IPS-18a (cell line): Measurements from ENCODE around the gene TNS2.

Experiments used
- H3K27ac ChIP-seq: one replicate; pipeline ENCODE4 v1.5.1; 2013; ENCODE audit warnings: low read length
- H3K27me3 ChIP-seq: one replicate; pipeline ENCODE4 v1.6.1; 2013; ENCODE audit warnings: mild to moderate bottlenecking, low read length; ENCODE audit not compliant: control insufficient read depth, insufficient read depth
- H3K36me3 ChIP-seq: one replicate; pipeline ENCODE4 v1.6.1; 2013; ENCODE audit warnings: low read depth, low read length; ENCODE audit not compliant: control insufficient read depth
- H3K4me1 ChIP-seq: one replicate; pipeline ENCODE4 v1.6.1; 2013; ENCODE audit warnings: low read depth, low read length; ENCODE audit not compliant: control insufficient read depth
- H3K4me3 ChIP-seq: one replicate; pipeline ENCODE4 v1.5.1; 2013; ENCODE audit warnings: low read length
- H3K9ac ChIP-seq: one replicate; pipeline ENCODE4 v1.6.1; 2013; ENCODE audit warnings: mild to moderate bottlenecking, low read length, moderate library complexity
- H3K9me3 ChIP-seq: one replicate; pipeline ENCODE4 v1.6.1; 2013; ENCODE audit warnings: low read depth, low read length; ENCODE audit not compliant: control insufficient read depth

Gene TNS2

DNA sequence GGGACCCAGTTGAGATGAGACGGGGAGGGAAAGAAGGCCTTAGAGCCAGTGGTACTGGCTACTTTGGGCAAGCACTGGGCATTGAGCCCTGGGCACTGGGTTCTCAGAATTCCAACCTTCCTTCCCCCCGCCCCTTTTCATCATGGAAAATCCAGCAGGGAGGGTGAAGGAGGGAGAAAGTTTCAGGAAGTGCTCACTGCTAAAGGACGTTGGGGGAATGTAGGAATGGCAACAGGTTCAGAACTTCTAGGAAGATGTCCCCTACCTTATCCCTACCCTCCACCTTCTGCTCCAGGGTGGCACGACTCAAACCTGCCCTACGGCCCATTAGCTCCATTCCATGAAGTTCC lies 4.2 kb upstream of the TNS2 start:
- Histone ChIP-seq H3K4me3 (peak overlapping the region; percentile 82), H3K9me3 (no peaks in the 10 kb centered on the region), H3K36me3 (peaks cover 6% of the 10 kb centered on the region), H3K27me3 (peaks cover 26% of the 10 kb centered on the region), H3K27ac (no peak overlapping the region), H3K9ac (no peak overlapping the region), H3K4me1 (peaks cover 63% of the 10 kb centered on the region)

- peak overlapping the region; percentile 49 for H3K27ac ChIP-seq
- H3K4me1 ChIP-seq: peaks cover 68% of the 10 kb centered on the region
- H3K4me3 ChIP-seq: peak overlapping the region; percentile 82
Measured at GRCh38 chr12:53046655-53047220, 3.1 kb upstream of the TNS2 start.

GRCh38 chr12:53047221-53048032 lies 2.4 kb upstream of the TNS2 start:
- no peak overlapping the region for H3K9ac ChIP-seq
- peaks cover 64% of the 10 kb centered on the region for H3K4me1 ChIP-seq
- H3K4me3 ChIP-seq: peak overlapping the region; percentile 23
- no peaks in the 10 kb centered on the region for H3K9me3 ChIP-seq
- peaks cover 26% of the 10 kb centered on the region for H3K27me3 ChIP-seq
- no peak overlapping the region for H3K27ac ChIP-seq
- no peaks in the 10 kb centered on the region for H3K36me3 ChIP-seq

More at GRCh38 chr12:53046655-53047220, 3.1 kb upstream of the TNS2 start:
- H3K9ac ChIP-seq: peak overlapping the region; percentile 64
- peaks cover 26% of the 10 kb centered on the region for H3K27me3 ChIP-seq
- no peaks in the 10 kb centered on the region for H3K9me3 ChIP-seq
- H3K36me3 ChIP-seq: no peaks in the 10 kb centered on the region

DNA sequence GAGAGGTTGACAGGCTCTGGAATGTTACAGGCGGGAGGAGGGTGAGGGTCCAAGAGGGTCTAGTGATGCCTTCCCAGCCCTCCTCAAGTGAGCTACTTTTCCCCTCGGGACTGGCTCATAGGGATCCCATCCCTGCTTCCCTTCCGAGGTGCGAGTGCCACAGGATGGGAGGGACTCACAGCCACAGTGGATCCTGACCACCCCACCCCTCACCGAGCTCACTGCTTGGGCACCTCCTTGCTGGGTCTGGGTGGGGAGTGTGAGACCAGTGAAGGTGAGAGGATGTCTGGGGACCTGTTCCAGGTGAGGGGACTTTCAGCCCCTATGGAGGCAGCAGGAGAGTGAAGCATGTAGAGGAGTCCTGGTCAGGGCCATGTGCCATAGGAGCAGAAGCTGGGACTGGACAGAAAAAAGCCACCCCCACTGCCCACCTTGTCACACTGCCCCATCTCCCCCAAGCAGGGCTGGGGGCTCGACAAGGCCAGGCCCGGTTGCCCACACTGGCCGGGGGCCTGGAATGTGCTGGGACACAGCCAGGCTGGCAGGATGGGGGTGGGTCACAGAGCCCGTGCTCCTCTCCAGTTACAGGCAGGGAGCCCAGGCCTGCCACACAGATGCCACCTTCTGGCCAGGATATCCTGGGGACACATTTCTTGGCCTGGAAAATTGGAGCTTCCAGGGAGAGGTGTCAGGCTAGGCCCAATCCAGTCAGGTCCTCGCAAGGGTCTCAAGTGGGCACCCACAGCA lies 1.7 kb upstream of the TNS2 start:
- Histone ChIP-seq H3K36me3 (no peaks in the 10 kb centered on the region), H3K9me3 (no peaks in the 10 kb centered on the region), H3K9ac (no peak overlapping the region), H3K27me3 (peaks cover 26% of the 10 kb centered on the region), H3K4me1 (peaks cover 56% of the 10 kb centered on the region), H3K4me3 (peak overlapping the region; percentile 23), H3K27ac (no peak overlapping the region)

GRCh38 chr12:53048780-53049401 lies 974 bp upstream of the TNS2 start:
- Histone ChIP-seq H3K9me3 (no peaks in the 10 kb centered on the region), H3K27me3 (peaks cover 23% of the 10 kb centered on the region), H3K36me3 (no peaks in the 10 kb centered on the region), H3K27ac (no peak overlapping the region), H3K4me1 (peaks cover 58% of the 10 kb centered on the region), H3K9ac (no peak overlapping the region), H3K4me3 (peak overlapping the region; percentile 23)

DNA sequence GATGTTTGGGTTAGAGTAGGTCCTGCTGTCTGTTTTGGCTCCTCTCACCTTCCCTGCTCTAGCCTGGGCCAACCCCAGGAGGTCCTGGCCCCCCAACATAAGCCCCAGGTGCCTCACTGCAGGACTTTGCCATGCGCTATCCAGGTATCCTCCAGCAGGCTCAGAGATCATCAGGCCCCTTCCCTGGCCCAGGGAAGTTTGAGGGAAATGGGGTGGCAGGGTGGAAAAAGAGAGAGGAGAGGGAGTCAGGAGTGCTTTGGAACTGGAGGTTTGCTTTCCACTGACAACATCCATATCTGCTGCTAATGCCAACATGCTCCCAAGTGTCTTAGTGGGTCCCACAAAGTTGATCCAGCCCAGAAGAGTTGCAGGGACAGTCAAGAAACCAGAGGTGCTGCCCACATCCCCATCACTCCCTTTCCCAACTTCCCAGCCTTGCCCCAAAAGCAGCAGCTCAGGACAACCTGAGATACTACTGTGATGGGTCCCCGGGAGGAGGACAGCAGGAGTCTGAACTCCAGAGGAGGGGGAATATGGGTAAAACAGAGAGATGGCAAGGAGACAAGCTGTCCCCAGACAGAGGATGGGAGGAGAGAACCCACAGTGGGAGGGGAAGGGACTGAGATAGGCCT lies 677 bp downstream of the TNS2 start:
- Histone ChIP-seq H3K9ac (no peak overlapping the region), H3K27ac (no peak overlapping the region), H3K27me3 (peaks cover 6% of the 10 kb centered on the region), H3K4me1 (peaks cover 42% of the 10 kb centered on the region), H3K36me3 (no peaks in the 10 kb centered on the region), H3K4me3 (peak overlapping the region; percentile 23), H3K9me3 (no peaks in the 10 kb centered on the region)

GRCh38 chr12:53051058-53051880 lies 1.4 kb downstream of the TNS2 start:
- Histone ChIP-seq H3K9me3 (no peaks in the 10 kb centered on the region), H3K4me1 (peaks cover 37% of the 10 kb centered on the region), H3K9ac (no peak overlapping the region), H3K27ac (no peak overlapping the region), H3K4me3 (no peak overlapping the region), H3K27me3 (peaks cover under 1% of the 10 kb centered on the region), H3K36me3 (no peaks in the 10 kb centered on the region)

DNA sequence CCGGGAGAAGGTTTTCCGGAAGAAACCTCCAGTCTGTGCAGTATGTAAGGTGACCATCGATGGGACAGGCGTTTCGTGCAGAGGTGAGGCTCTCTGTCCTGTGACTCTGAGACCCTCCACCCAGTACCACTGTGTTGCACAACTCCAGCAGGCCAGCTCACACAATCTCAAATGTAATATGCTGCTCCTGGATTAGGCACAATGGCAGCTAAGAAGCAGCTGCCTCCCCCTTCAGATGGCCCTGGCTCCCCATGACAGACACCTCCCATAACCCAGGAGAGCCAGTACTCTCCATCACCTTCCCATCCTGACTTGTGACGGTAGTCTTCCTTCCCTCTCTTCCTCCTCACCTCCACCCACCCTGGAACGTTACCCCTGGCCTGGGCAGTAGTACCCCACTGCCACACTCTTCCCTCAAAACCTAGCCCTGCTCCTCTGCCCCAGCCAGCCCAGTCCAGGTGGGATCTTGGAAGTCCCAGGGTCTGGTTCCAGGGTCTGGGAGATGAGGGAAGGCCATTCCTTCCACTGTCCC lies 2.1 kb downstream of the TNS2 start:
- H3K36me3 ChIP-seq: no peaks in the 10 kb centered on the region
- no peaks in the 10 kb centered on the region for H3K9me3 ChIP-seq
- H3K27me3 ChIP-seq: peaks cover 7% of the 10 kb centered on the region
- H3K4me3 ChIP-seq: no peak overlapping the region
- H3K9ac ChIP-seq: no peak overlapping the region
- H3K27ac ChIP-seq: no peak overlapping the region
- peaks cover 37% of the 10 kb centered on the region for H3K4me1 ChIP-seq

GRCh38 chr12:53052419-53053217 lies 2.8 kb downstream of the TNS2 start:
- H3K4me1 ChIP-seq: peaks cover 37% of the 10 kb centered on the region
- H3K27ac ChIP-seq: no peak overlapping the region
- H3K9me3 ChIP-seq: no peaks in the 10 kb centered on the region
- H3K9ac ChIP-seq: no peak overlapping the region
- peaks cover 14% of the 10 kb centered on the region for H3K27me3 ChIP-seq
- H3K36me3 ChIP-seq: no peaks in the 10 kb centered on the region
- H3K4me3 ChIP-seq: no peak overlapping the region
